ENCODE data around the gene INAFM2. TPM values are rescaled to one million over a fixed set of nuclear protein-coding genes. Genes with fewer than 3 reads are reported as not detected.
A peak's percentile ranks its signal among the peaks of the same experiment; 100 is the strongest.

Gene INAFM2
- total and polyA plus RNA-seq, 12 donors, result 19.8 to 63.9 (median 40.9) TPM

- Histone ChIP-seq H3K27ac (peak overlapping the region in 2 of 10 donors; percentile 10 to 39), H3K36me3 (peaks cover 0 to 81% (median 0%) of the 10 kb centered on the region in 9 donors), H3K9me3 (no peaks in the 10 kb centered on the region), H3K4me1 (peaks cover 4 to 44% (median 31%) of the 10 kb centered on the region in 9 donors), H3K4me3 (peak overlapping the region in 9 of 10 donors; percentile 19 to 56 (median 41)), H3K27me3 (peaks cover 0 to 21% (median 10%) of the 10 kb centered on the region in 7 donors)
- WGBS, 2 donors, result 7 to 8% methylated on average over 62 to 68 of the region's 68 CpGs
- intact Hi-C loops (cut with DNase I), result no loop called here
- peak in 1 of 2 donors; percentile 58 for DNase-seq
- peak in 5 of 8 donors; percentile 14 to 40 (median 23) for ATAC-seq
- TF ChIP-seq CTCF (IDR thresholded peaks at IDR 0.05), result no peak
These were observed 32.4 kb upstream of the INAFM2 start for GRCh38 chr15:40290918-40291574.

GRCh38 chr15:40292246-40292645, 31.2 kb upstream of the INAFM2 start:
- H3K27me3 ChIP-seq, result peaks cover 0 to 21% (median 8%) of the 10 kb centered on the region in 7 donors
- H3K9me3 ChIP-seq, result no peaks in the 10 kb centered on the region
- ATAC-seq (no peak), DNase-seq (no peak)
- intact Hi-C loops (cut with DNase I), result no loop called here
- H3K4me3 ChIP-seq, result no peak overlapping the region
- WGBS, 2 donors, result 86 to 90% methylated on average over 3 of the region's 3 CpGs
- H3K36me3 ChIP-seq, result peaks cover 0 to 91% (median 0%) of the 10 kb centered on the region in 9 donors
- peaks cover 8 to 47% (median 33%) of the 10 kb centered on the region in 9 donors for H3K4me1 ChIP-seq
- no peak overlapping the region for H3K27ac ChIP-seq
- TF ChIP-seq CTCF (IDR thresholded peaks at IDR 0.05), result no peak

- intact Hi-C loops (cut with DNase I), result no loop called here
- Histone ChIP-seq H3K27ac (no peak overlapping the region), H3K4me3 (no peak overlapping the region), H3K4me1 (peaks cover 8 to 47% (median 33%) of the 10 kb centered on the region in 9 donors), H3K27me3 (peaks cover 0 to 21% (median 8%) of the 10 kb centered on the region in 7 donors), H3K36me3 (peaks cover 0 to 96% (median 0%) of the 10 kb centered on the region in 9 donors), H3K9me3 (no peaks in the 10 kb centered on the region)
- TF ChIP-seq CTCF (IDR thresholded peaks at IDR 0.05), result no peak
- DNase-seq (no peak), ATAC-seq (no peak)
These were observed 30.5 kb upstream of the INAFM2 start for GRCh38 chr15:40293006-40293405.

GRCh38 chr15:40293905-40294895, 29.3 kb upstream of the INAFM2 start:
- WGBS, 2 donors, result 92 to 93% methylated on average over 20 of the region's 20 CpGs
- peaks cover 0 to 96% (median 0%) of the 10 kb centered on the region in 9 donors for H3K36me3 ChIP-seq
- intact Hi-C loops (cut with DNase I), result no loop called here
- H3K4me3 ChIP-seq, result no peak overlapping the region
- H3K27me3 ChIP-seq, result peaks cover 0 to 14% (median 8%) of the 10 kb centered on the region in 7 donors
- H3K9me3 ChIP-seq, result peaks cover 0 to 2% (median 0%) of the 10 kb centered on the region in 11 donors
- ATAC-seq (no peak), DNase-seq (no peak)
- H3K4me1 ChIP-seq, result peaks cover 8 to 47% (median 31%) of the 10 kb centered on the region in 9 donors
- H3K27ac ChIP-seq, result no peak overlapping the region
- TF ChIP-seq CTCF (IDR thresholded peaks at IDR 0.05), result no peak

All from heart right ventricle (tissue), 16 donors.